Peyer's patch (tissue), 4 donors: ENCODE measurements around the gene GPRIN3. TPM values are rescaled to one million over a fixed set of nuclear protein-coding genes. Genes with fewer than 3 reads are reported as not detected.

ENCODE experiments used
- DNase-seq, 3 donors: peaks; one replicate each; pipeline ENCODE4 v3.0.0-alpha.2; 2017 to 2019
- H3K27ac ChIP-seq, 4 donors: fragments of 200-600 bp; sonication (generic); one replicate each; pipeline ENCODE4 v1.5.1; 2016 to 2019
- H3K27me3 ChIP-seq, 2 donors: fragments of 200-600 bp; sonication (generic); one replicate each; pipeline ENCODE4 v1.5.1; 2019
- H3K36me3 ChIP-seq, 3 donors: fragments of 200-600 bp; sonication (generic); one replicate each; pipeline ENCODE4 v1.5.1; 2016 to 2019
- H3K4me1 ChIP-seq, 4 donors: fragments of 200-600 bp; sonication (generic); one replicate each; pipeline ENCODE4 v1.5.1; 2016 to 2019
- H3K4me3 ChIP-seq, 4 donors: fragments of 200-600 bp; sonication (generic); 1 replicate in 3 of 4; 2 replicates in 1 of 4; pipeline ENCODE4 v1.5.1; 2016 to 2019; ENCODE audit warnings: mild to moderate bottlenecking in 1 of 4
- H3K9me3 ChIP-seq, 4 donors: fragments of 200-600 bp; sonication (generic); one replicate each; pipeline ENCODE4 v1.5.1; 2016 to 2019; ENCODE audit warnings: mild to moderate bottlenecking in 1 of 4
- CTCF ChIP-seq, 6 experiments: fragments of 450-650 bp in 4 of 6; fragments of 200-600 bp in 2 of 6; sonication (generic) in 1 of 6; IDR thresholded peaks; one replicate each; pipeline ENCODE4 v1.5.1; 2017 to 2019; ENCODE audit warnings: antibody characterized with exemption in 6 of 6, mild to moderate bottlenecking in 3 of 6, moderate library complexity in 1 of 6
- POLR2A ChIP-seq, 2 donors: fragments of 450-650 bp; IDR thresholded peaks; one replicate each; pipeline ENCODE4 v1.5.1; 2017; ENCODE audit warnings: antibody characterized with exemption in 2 of 2, mild to moderate bottlenecking in 2 of 2, moderate library complexity in 2 of 2
- total RNA-seq, 4 donors: library from RNA; depleted of rRNA; stranded (reverse); fragments of >200 nt; gene quantifications; one replicate each; pipeline ENCODE4 v1.1.0, GENCODE V29; 2016

The GPRIN3 gene
- total RNA-seq, 4 donors from 2014 or later, result 13.1 to 26.8 (median 17.8) TPM

DNA sequence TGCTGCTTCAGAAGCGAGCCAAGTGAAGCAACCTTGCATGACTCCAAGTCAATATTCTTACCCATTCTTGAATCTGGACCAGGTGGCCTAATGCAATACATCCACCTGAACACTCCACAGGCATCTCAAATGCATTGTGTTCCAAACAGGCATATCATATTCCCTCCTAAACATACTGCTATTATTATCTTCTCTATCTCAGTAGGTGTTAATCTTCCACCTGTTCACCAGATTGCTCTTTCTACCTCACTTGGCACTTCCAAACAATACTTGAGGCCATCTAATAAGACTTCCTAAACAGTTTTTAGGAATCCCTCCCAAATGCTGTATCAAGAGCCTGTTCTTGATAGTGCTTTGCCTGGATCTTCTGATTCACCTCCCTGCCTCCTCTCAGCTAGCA is 90.7 kb downstream of the GPRIN3 start:
- Histone ChIP-seq H3K4me3 (no peak overlapping the region), H3K4me1 (no peaks in the 10 kb centered on the region), H3K36me3 (no peaks in the 10 kb centered on the region), H3K27me3 (no peaks in the 10 kb centered on the region), H3K9me3 (no peaks in the 10 kb centered on the region), H3K27ac (no peak overlapping the region)
- TF ChIP-seq POLR2A (IDR thresholded peaks at IDR 0.05) (no peak), CTCF (IDR thresholded peaks at IDR 0.05) (no peak)
- no peak for DNase-seq

GRCh38 chr4:89216422-89216821 is 91.2 kb downstream of the GPRIN3 start:
- Histone ChIP-seq H3K36me3 (no peaks in the 10 kb centered on the region), H3K9me3 (no peaks in the 10 kb centered on the region), H3K4me1 (no peaks in the 10 kb centered on the region), H3K4me3 (no peak overlapping the region), H3K27ac (no peak overlapping the region), H3K27me3 (no peaks in the 10 kb centered on the region)
- TF ChIP-seq CTCF (IDR thresholded peaks at IDR 0.05) (no peak), POLR2A (IDR thresholded peaks at IDR 0.05) (no peak)
- no peak for DNase-seq

GRCh38 chr4:89215736-89216135 is 91.9 kb downstream of the GPRIN3 start:
- TF ChIP-seq CTCF (IDR thresholded peaks at IDR 0.05) (no peak), POLR2A (IDR thresholded peaks at IDR 0.05) (no peak)
- Histone ChIP-seq H3K4me1 (no peaks in the 10 kb centered on the region), H3K27me3 (no peaks in the 10 kb centered on the region), H3K27ac (no peak overlapping the region), H3K9me3 (no peaks in the 10 kb centered on the region), H3K36me3 (no peaks in the 10 kb centered on the region), H3K4me3 (no peak overlapping the region)
- DNase-seq, result no peak

GRCh38 chr4:89214308-89214707 is 93.3 kb downstream of the GPRIN3 start:
- TF ChIP-seq CTCF (IDR thresholded peaks at IDR 0.05) (no peak), POLR2A (IDR thresholded peaks at IDR 0.05) (no peak)
- no peak overlapping the region for H3K27ac ChIP-seq
- DNase-seq, result no peak

DNA sequence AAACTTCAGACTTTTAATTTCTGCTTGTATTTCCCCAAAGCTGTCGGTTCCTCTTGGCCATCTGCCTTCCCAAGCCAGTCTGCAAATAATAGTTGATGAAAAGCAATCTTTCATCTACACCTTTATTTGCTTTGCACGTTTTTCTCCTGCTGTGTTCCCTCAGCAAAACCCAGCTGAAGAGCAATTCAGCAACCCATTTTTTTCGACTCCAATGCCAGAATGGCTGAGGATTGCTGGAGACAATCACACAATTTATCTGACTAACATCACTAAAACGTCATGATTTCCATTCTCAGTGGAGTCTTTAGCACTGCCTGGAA is 94.3 kb downstream of the GPRIN3 start:
- DNase-seq, result no peak
- H3K4me1 ChIP-seq, result no peaks in the 10 kb centered on the region
- H3K27me3 ChIP-seq, result no peaks in the 10 kb centered on the region
- H3K36me3 ChIP-seq, result no peaks in the 10 kb centered on the region
- H3K27ac ChIP-seq, result no peak overlapping the region
- TF ChIP-seq POLR2A (IDR thresholded peaks at IDR 0.05) (no peak), CTCF (IDR thresholded peaks at IDR 0.05) (no peak)
- no peak overlapping the region for H3K4me3 ChIP-seq
- H3K9me3 ChIP-seq, result no peaks in the 10 kb centered on the region

More at GRCh38 chr4:89214308-89214707, 93.3 kb downstream of the GPRIN3 start:
- Histone ChIP-seq H3K9me3 (no peaks in the 10 kb centered on the region), H3K4me1 (no peaks in the 10 kb centered on the region), H3K36me3 (no peaks in the 10 kb centered on the region), H3K4me3 (no peak overlapping the region), H3K27me3 (no peaks in the 10 kb centered on the region)

GRCh38 chr4:89212666-89213381 is 94.8 kb downstream of the GPRIN3 start:
- DNase-seq, result no peak
- no peak for TF ChIP-seq CTCF (IDR thresholded peaks at IDR 0.05)
- TF ChIP-seq POLR2A (IDR thresholded peaks at IDR 0.05), result no peak
- Histone ChIP-seq H3K36me3 (no peaks in the 10 kb centered on the region), H3K27ac (no peak overlapping the region), H3K4me3 (no peak overlapping the region), H3K4me1 (no peaks in the 10 kb centered on the region), H3K9me3 (no peaks in the 10 kb centered on the region), H3K27me3 (no peaks in the 10 kb centered on the region)
